ENCODE results near the gene NUAK2.

The NUAK2 gene

DNA sequence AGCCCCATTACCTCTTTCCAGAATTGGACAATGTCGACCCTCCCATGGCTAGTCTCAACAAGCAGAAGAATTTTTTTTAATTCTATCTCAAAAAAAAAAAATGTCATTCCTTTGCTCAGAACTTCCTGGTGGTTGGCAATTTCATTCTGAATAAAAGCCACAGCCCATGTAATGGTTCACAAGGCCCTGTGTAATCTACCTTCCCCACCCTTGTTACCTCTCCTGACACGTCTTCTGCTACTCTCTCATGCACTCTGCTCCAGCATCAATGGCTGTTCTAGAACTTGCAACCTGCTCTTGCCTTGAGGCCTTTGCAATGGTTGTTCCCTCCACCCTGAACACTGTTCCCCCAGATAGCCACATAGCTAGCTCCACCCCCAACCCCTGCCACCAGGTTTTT lies 25.4 kb downstream of the NUAK2 start:
- no peak overlapping the region for H3K4me3 ChIP-seq (replicated peaks; ENCODE audit: low read depth, low read length)
- DNase-seq (ENCODE audit: extremely low read depth, insufficient read length), result no peak
- H3K27me3 ChIP-seq (replicated peaks; ENCODE audit: control insufficient read depth, insufficient read depth, low read length), result no peaks in the 10 kb centered on the region
- no peaks in the 10 kb centered on the region for H3K36me3 ChIP-seq (ENCODE audit: control insufficient read depth, insufficient read depth, low read length)
- TF ChIP-seq, protein P1, sequence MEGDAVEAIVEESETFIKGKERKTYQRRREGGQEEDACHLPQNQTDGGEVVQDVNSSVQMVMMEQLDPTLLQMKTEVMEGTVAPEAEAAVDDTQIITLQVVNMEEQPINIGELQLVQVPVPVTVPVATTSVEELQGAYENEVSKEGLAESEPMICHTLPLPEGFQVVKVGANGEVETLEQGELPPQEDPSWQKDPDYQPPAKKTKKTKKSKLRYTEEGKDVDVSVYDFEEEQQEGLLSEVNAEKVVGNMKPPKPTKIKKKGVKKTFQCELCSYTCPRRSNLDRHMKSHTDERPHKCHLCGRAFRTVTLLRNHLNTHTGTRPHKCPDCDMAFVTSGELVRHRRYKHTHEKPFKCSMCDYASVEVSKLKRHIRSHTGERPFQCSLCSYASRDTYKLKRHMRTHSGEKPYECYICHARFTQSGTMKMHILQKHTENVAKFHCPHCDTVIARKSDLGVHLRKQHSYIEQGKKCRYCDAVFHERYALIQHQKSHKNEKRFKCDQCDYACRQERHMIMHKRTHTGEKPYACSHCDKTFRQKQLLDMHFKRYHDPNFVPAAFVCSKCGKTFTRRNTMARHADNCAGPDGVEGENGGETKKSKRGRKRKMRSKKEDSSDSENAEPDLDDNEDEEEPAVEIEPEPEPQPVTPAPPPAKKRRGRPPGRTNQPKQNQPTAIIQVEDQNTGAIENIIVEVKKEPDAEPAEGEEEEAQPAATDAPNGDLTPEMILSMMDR (IDR thresholded peaks at IDR 0.05; ENCODE audit: insufficient read depth, low read length, poor library complexity, severe bottlenecking), result no peak

- no peak for DNase-seq (ENCODE audit: extremely low read depth, insufficient read length)
- TF ChIP-seq, protein P1 (IDR thresholded peaks at IDR 0.05; ENCODE audit: insufficient read depth, low read length, poor library complexity, severe bottlenecking), result no peak
- Histone ChIP-seq H3K4me3 (replicated peaks; ENCODE audit: low read depth, low read length) (no peak overlapping the region), H3K27me3 (replicated peaks; ENCODE audit: control insufficient read depth, insufficient read depth, low read length) (no peaks in the 10 kb centered on the region), H3K36me3 (ENCODE audit: control insufficient read depth, insufficient read depth, low read length) (no peaks in the 10 kb centered on the region)
Observed at GRCh38 chr1:205294934-205295333, 26.6 kb downstream of the NUAK2 start.

DNA sequence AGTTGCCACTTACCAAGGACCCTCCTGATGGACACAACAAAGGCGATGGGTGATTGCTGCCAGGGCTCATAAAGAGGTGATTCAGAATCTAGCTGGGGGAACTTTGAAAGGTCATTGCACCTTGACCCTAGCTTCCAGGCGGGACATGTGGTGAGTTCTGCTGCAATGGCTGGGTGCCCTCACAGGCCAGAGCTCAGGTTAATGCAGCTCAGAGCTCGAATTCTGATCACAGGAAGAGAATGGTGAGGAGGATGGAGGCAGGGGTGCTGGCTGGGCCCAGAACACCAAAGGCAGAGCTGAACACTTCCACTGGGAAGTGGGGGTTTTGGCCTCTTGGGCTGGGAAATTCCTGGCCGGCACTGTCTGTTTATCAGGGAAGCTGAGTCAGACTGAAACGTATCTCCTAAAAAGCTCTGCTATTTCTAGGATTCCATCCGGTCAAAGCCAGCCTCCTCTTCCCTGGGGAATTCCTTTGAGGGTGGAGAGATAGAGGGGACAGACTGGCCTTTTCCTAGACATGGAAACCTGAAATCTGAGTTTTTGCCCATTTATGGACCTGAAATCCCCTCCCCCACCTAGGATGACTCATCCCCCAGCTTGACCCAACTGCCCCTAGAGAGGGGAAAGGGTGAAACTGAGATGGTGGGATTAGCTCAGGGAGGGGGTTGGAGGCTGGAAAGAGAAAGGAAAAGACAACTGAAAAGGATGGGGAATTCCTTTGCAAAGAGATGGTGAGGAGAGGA lies 27.2 kb downstream of the NUAK2 start:
- Histone ChIP-seq H3K4me3 (replicated peaks; ENCODE audit: low read depth, low read length) (no peak overlapping the region), H3K27me3 (replicated peaks; ENCODE audit: control insufficient read depth, insufficient read depth, low read length) (no peaks in the 10 kb centered on the region), H3K36me3 (ENCODE audit: control insufficient read depth, insufficient read depth, low read length) (no peaks in the 10 kb centered on the region)
- no peak for DNase-seq (ENCODE audit: extremely low read depth, insufficient read length)
- TF ChIP-seq, protein P1 (IDR thresholded peaks at IDR 0.05; ENCODE audit: insufficient read depth, low read length, poor library complexity, severe bottlenecking), result no peak

DNA sequence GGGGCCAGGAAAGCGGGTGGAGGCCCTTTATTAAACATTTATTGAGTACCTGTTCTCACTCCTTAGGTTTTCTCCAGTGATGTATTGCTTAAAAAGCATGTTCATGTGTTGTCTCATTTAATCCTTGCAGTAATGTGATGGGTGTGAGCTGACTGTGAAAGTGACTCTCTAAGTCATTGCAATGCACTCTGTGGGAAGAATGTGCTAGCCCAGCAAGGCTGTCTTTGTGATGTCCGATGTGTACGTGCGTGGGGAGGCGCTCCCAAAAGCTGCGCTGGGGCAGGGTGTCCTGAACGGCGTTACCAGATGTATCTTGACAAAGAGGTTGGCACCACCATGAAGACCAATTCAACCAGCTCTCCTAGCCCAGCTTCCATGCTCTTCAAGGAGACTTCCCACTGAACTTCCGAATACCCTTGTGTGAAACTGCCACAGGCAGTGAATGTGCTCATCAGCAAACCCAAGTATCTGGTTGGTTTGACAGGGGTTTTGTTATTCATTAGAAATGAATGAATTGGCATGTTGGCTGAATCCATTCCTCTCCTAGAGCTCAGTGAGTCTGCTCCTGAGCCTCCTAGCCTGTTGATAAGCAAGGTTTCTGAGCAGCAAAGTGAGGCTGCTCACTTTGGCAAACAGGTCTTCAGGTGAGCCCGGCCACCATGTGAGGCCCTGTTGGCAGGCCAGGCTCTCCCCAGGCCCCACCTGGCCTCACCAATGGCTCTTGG lies 28.0 kb downstream of the NUAK2 start:
- TF ChIP-seq, protein P1 (IDR thresholded peaks at IDR 0.05; ENCODE audit: insufficient read depth, low read length, poor library complexity, severe bottlenecking), result no peak
- Histone ChIP-seq H3K4me3 (replicated peaks; ENCODE audit: low read depth, low read length) (no peak overlapping the region), H3K27me3 (replicated peaks; ENCODE audit: control insufficient read depth, insufficient read depth, low read length) (no peaks in the 10 kb centered on the region), H3K36me3 (ENCODE audit: control insufficient read depth, insufficient read depth, low read length) (no peaks in the 10 kb centered on the region)
- DNase-seq (ENCODE audit: extremely low read depth, insufficient read length), result no peak

- Histone ChIP-seq H3K4me3 (replicated peaks; ENCODE audit: low read depth, low read length) (no peak overlapping the region), H3K27me3 (replicated peaks; ENCODE audit: control insufficient read depth, insufficient read depth, low read length) (no peaks in the 10 kb centered on the region), H3K36me3 (ENCODE audit: control insufficient read depth, insufficient read depth, low read length) (no peaks in the 10 kb centered on the region)
- no peak for DNase-seq (ENCODE audit: extremely low read depth, insufficient read length)
- TF ChIP-seq, protein P1 (IDR thresholded peaks at IDR 0.05; ENCODE audit: insufficient read depth, low read length, poor library complexity, severe bottlenecking), result no peak
Observed at GRCh38 chr1:205291596-205291995, 29.9 kb downstream of the NUAK2 start.
